NCI-H2196 (cell line): ENCODE data around the gene MYOM1.
A peak's percentile ranks its signal among the peaks of the same experiment; 100 is the strongest.
"Not testable (repeated sequence)": the region's sequence is repeated elsewhere in the genome, so short reads cannot be mapped to it uniquely, and the experiment has no call there.

Experiments
- DNase-seq: peaks from one replicate; lab custom pipeline; 2025; ENCODE audit not compliant: unreplicated experiment; lab: John Stamatoyannopoulos, UW

The MYOM1 gene

DNA sequence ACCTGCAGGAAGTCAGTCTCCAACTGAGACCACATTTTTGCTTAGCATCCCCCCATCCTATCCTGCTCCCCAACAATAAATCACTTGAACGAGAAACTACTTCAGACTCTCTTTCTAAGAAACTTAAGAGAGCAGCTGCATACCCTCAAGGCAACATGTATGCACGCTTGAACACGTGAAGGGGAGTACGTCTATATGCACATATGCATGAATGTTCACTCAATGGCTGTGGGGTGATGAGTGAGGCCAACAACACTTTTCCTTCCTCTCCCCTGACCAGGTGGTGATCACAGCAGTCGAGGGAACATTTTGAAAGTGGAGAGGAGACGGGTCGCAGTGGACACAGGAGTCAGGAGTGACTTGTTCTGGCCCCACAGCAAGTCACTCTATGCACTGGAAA is 127.0 kb downstream of the MYOM1 start:
- no peak for DNase-seq

GRCh38 chr18:3089579-3089978 is 130.2 kb downstream of the MYOM1 start:
- no peak for DNase-seq

- no peak for DNase-seq
Measured at GRCh38 chr18:3088449-3088848, 131.3 kb downstream of the MYOM1 start.

DNA sequence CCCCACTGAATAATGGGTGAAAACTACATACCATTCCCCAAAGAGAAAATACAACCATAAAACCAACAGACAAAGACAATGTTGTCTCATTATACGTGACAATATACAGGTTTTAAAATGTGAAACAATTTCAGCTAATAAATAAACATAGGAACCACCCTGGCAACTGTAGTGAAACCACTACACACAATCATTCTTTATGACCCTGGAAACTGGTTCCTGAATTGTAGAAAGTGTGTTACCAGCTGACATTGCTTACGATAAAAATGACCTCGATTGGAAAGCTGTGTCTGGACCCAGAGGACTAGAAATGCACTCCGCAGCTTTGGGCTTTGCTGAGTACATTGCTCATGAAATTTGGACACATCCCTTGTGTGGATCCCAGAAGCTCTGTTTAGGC is 132.9 kb downstream of the MYOM1 start:
- peak; percentile 16 for DNase-seq

- DNase-seq: no peak
Measured at GRCh38 chr18:3085612-3086011, 134.2 kb downstream of the MYOM1 start.

- no peak for DNase-seq
Measured at GRCh38 chr18:3084206-3084605, 135.6 kb downstream of the MYOM1 start.

- no peak for DNase-seq
Measured at GRCh38 chr18:3083766-3084165, 136.0 kb downstream of the MYOM1 start.

- DNase-seq: no peak
Measured at GRCh38 chr18:3081584-3081991, 138.2 kb downstream of the MYOM1 start.

- DNase-seq: no peak
Measured at GRCh38 chr18:3079653-3080052, 140.1 kb downstream of the MYOM1 start.

GRCh38 chr18:3075491-3075890 is 144.3 kb downstream of the MYOM1 start:
- no peak for DNase-seq

DNA sequence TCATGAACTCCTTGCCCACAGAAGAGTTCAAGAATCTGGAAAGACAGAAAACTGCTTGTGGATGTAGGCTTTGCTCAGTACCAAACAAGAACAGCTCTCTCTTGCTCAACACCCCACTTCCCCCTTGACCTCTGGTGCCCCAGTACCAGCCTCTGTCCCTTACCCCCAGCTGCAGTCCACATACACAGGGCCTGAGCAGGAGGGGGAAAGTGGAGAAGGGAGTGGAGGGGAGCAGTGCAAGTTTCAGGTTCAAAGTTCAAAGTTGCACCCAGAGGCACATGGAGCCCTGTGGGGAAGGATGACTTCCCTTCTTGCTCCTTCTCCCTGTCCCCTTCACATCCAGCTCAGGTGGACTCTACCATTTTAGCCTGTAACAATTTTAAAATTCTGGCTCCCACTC is 145.7 kb downstream of the MYOM1 start:
- DNase-seq: no peak

- not testable (repeated sequence) for DNase-seq
Measured at GRCh38 chr18:3073353-3073752, 146.4 kb downstream of the MYOM1 start.

DNA sequence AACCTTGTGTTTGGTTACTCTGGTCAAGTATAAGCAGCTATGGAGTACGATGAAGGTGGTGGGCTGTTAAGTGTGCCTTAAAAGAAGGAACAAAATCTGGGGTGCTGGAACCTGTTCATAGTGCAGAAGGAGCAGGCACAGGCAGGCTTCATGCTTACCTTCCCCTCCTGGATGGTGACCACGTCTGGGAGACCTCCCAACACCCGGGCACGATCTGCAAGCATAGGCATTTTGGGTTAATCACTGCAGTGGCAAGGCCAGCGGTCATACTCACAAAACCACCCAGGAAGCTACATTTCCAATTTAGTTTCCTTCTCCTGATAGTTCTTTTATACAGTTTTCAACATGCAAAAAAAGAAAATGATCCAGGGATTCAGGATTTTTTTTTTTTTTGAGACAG is 148.1 kb downstream of the MYOM1 start:
- no peak for DNase-seq

GRCh38 chr18:3069671-3070433 is 149.9 kb downstream of the MYOM1 start:
- no peak for DNase-seq

- DNase-seq: no peak
Measured at GRCh38 chr18:3067722-3068121, 152.0 kb downstream of the MYOM1 start.

DNA sequence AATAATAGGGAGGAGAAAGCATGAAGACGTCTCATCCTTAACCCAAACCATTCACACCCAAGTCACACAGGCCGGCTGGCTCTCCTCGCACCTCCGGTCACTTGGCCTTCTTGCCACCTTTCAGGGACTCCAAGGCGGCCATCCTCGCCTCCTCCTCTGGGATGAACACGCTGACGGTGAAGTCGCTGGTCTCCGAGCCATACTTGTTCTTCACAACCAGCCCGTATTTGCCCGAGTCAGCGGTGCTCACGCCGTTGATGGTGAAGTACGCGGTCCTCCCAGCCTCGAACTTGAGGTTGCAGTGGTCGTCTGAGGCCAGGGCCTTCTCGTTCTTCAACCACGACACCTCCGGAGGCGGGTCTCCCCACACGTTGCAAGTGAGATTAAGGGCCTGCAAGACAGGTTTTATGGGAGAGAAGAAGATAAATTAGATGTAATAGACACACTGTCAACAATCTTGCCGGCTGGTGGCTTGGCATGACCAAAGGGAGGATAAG is 152.6 kb downstream of the MYOM1 start:
- no peak for DNase-seq

DNA sequence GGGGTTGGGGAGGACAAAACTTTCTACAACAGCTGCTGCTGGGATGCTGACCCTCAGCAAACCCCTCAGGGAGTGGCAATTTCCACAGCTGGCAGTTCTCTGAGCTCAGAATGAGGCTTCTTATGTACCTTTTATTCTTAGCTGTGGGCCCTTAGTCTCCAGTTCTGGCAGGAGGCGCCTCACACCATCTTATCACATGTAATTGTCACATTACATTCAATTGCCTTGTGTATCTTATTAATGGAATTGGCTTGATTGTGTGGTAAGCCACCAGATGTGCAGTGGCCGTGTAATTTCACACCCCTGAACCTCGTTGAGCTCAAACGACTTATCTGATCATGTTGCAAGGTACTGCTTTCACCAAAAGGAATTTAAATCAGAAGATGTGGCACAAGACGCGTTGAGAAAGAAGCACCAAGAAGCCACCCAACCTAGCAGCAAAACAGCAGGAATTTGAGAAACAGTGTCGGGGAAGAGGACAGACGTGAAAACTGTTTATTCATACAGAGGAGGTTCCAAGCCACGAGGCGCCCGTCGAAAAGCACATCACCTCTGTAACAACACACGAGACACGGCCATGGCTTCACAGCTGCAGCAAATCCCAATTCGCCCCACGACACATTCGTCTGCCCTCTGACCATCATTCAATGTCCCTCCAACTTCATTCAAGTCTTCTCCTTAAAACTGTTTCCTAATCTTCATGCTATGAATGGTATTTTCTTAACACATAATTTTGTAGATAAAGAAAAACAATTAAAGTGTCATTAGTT is 153.2 kb downstream of the MYOM1 start:
- DNase-seq: no peak

GRCh38 chr18:3063766-3064165 is 156.0 kb downstream of the MYOM1 start:
- not testable (repeated sequence) for DNase-seq

DNA sequence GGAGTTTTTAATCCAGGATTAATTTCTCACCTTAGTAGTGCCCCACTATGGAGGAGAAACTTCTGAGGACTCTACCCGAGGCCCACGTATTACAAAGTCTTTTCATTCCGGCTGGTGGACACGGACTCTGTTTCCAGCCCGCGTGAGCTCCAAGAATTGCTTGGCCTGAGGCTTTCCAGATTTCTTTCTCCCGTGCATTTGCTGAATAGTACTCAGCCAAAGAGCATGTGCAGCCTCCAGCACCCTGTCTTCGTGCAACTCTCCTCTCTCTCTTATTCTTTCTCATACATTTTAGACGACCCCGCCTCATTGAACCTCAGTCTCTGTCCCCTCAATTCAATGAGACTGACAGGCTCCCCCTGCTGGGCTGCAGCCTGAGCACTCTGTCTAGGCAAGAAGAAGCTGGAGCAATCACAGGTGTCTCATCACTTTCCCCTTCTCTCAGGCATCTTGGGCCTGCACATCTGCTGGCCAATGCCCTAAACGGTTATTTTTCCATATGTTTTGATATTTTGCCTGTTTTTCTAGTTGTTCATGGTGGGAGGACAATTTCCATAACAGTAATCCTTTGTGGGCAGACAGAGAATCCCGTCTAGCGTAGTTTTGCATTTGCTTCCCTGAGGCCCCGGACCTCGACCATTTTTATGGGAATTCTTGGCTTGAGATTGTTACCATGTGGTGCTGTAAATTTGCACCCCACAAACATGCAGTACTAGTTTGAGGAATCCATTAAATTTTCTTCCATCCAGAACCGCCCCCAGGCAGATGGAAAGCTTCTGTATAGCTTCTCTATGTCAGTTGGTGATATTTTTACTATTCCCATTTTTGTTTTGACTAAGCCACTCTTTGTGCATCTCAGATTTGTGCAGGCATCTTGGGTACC is 156.7 kb downstream of the MYOM1 start:
- DNase-seq: peak; percentile 51

GRCh38 chr18:3061581-3062312 is 158.0 kb downstream of the MYOM1 start:
- no peak for DNase-seq
